GM18519 (cell line): ENCODE measurements around the gene ECSCR.
"Not testable (repeated sequence)": the region's sequence is repeated elsewhere in the genome, so short reads cannot be mapped to it uniquely, and the experiment has no call there.

Experiments
- ATAC-seq: cut with Tn5 transposase; IDR thresholded peaks from one replicate; pipeline ENCODE4 v1.9.1; 2021; ENCODE audit warnings: mild to moderate bottlenecking, moderate library complexity; ENCODE audit not compliant: unreplicated experiment, low FRiP score

The ECSCR gene

GRCh38 chr5:139414581-139415130 lies 47.9 kb downstream of the ECSCR start:
- ATAC-seq: no peak

- no peak for ATAC-seq
Observed at GRCh38 chr5:139413963-139414362, 48.6 kb downstream of the ECSCR start.

GRCh38 chr5:139413153-139413552 lies 49.4 kb downstream of the ECSCR start:
- no peak for ATAC-seq

- ATAC-seq: no peak
Observed at GRCh38 chr5:139410993-139411828, 51.3 kb downstream of the ECSCR start.

GRCh38 chr5:139410121-139410992 lies 52.2 kb downstream of the ECSCR start:
- ATAC-seq: no peak

- not testable (repeated sequence) for ATAC-seq
Observed at GRCh38 chr5:139409116-139409515, 53.4 kb downstream of the ECSCR start.

- no peak for ATAC-seq
Observed at GRCh38 chr5:139408191-139408590, 54.4 kb downstream of the ECSCR start.

- no peak for ATAC-seq
Observed at GRCh38 chr5:139407517-139407916, 55.0 kb downstream of the ECSCR start.

- no peak for ATAC-seq
Observed at GRCh38 chr5:139406963-139407362, 55.6 kb downstream of the ECSCR start.

GRCh38 chr5:139404484-139404840 lies 58.1 kb downstream of the ECSCR start:
- ATAC-seq: no peak

- ATAC-seq: peak; percentile 69
Observed at GRCh38 chr5:139403787-139404483, 58.6 kb downstream of the ECSCR start, which contains the start of gene SPATA24. Gene SPATA24, minus strand, starts transcription at chr5:139404089. Its CDS starts 29 bp downstream, at chr5:139404060.

GRCh38 chr5:139403418-139403786 lies 59.1 kb downstream of the ECSCR start:
- no peak for ATAC-seq

GRCh38 chr5:139402561-139403158 lies 59.9 kb downstream of the ECSCR start:
- no peak for ATAC-seq

- no peak for ATAC-seq
Observed at GRCh38 chr5:139401546-139401945, 61.0 kb downstream of the ECSCR start.

GRCh38 chr5:139399501-139400121 lies 62.9 kb downstream of the ECSCR start:
- ATAC-seq: no peak
